ENCODE measurements around the gene ATG4B. TPM values are rescaled to one million over a fixed set of nuclear protein-coding genes. Genes with fewer than 3 reads are reported as not detected.

ATG4B gene
- total RNA-seq, 1 donor from 2014 or later = 101 TPM

- DNase-seq (no peak), ATAC-seq (ENCODE audit: low read depth) (no peak)
- ChIA-PET POLR2A (interaction anchor here (0.8 kb wide), 1 partner anchor 19 kb away, joined by 3 read pairs; no protein-coding TSS in a partner anchor), CTCF (no interaction called here)
- Mint-ChIP-seq H3K4me3 (no peak overlapping the region), H3K4me1 (no peaks in the 10 kb centered on the region), H3K27me3 (no peaks in the 10 kb centered on the region), H3K36me3 (ENCODE audit: low read depth) (peaks cover 72% of the 10 kb centered on the region), H3K9me3 (no peaks in the 10 kb centered on the region), H3K27ac (no peak overlapping the region)
- intact Hi-C loops (cut with micrococcal nuclease) = no loop called here
- no peak for TF ChIP-seq CTCF (IDR thresholded peaks at IDR 0.05)
Measured at GRCh38 chr2:241720560-241720959, 83.1 kb downstream of the ATG4B start.

GRCh38 chr2:241721852-241722251 lies 84.4 kb downstream of the ATG4B start:
- H3K4me1 Mint-ChIP-seq = no peaks in the 10 kb centered on the region
- TF ChIP-seq CTCF (IDR thresholded peaks at IDR 0.05) = no peak
- no peak for ATAC-seq (ENCODE audit: low read depth)
- H3K4me3 Mint-ChIP-seq = no peak overlapping the region
- DNase-seq = no peak
- intact Hi-C loops (cut with micrococcal nuclease) = no loop called here
- peaks cover 62% of the 10 kb centered on the region for H3K36me3 Mint-ChIP-seq (ENCODE audit: low read depth)
- ChIA-PET POLR2A (interaction anchor here (1.0 kb wide), 1 partner anchor 10 kb away, joined by 8 read pairs; no protein-coding TSS in a partner anchor), CTCF (no interaction called here)
- no peaks in the 10 kb centered on the region for H3K27me3 Mint-ChIP-seq
- H3K27ac Mint-ChIP-seq = no peak overlapping the region
- no peaks in the 10 kb centered on the region for H3K9me3 Mint-ChIP-seq

DNA sequence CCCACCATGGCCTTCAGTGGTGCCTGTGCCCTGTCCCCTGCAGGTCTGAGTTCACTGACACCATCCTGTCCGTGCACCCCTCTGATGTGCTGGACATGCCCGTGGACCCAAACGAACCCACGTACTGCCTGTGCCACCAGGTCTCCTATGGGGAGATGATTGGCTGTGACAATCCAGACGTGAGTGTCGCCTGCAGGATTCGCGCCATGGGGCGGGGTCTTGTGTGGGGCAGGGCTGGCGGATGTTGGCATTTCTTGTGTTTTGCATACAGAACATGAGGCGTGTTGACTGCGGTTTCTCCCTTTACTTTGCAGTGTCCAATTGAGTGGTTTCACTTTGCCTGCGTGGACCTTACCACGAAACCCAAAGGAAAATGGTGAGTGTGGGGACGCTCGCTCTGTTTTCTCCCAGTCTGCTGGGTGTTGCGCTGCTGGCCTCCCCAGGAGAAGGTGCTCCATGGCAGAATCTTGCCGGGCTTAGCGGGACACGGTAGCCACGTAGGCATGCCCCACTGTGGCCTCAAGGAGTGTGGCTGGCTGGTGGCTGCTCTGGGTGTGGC lies 85.5 kb downstream of the ATG4B start:
- intact Hi-C loops (cut with micrococcal nuclease) = no loop called here
- Mint-ChIP-seq H3K27ac (no peak overlapping the region), H3K9me3 (no peaks in the 10 kb centered on the region), H3K36me3 (ENCODE audit: low read depth) (peaks cover 56% of the 10 kb centered on the region), H3K27me3 (no peaks in the 10 kb centered on the region), H3K4me1 (no peaks in the 10 kb centered on the region), H3K4me3 (no peak overlapping the region)
- POLR2A ChIA-PET = interaction anchor here (1.1 kb wide), 1 partner anchor 11 kb away, joined by 3 read pairs; the partner anchor contains the start of gene D2HGDH
- ATAC-seq (ENCODE audit: low read depth) (no peak), DNase-seq (no peak)
- CTCF ChIA-PET = interaction anchor here (1.0 kb wide), 1 partner anchor 10 kb away, joined by 3 read pairs; no protein-coding TSS in a partner anchor
- TF ChIP-seq CTCF (IDR thresholded peaks at IDR 0.05) = no peak

Other genes with a start within 250 kb of the ATG4B start
- gene STK25, start 129.1 kb upstream of the ATG4B start, total RNA-seq = 123 and 151 TPM in 2 replicates
- 0.10 TPM in 1 of 2 replicates, not detected in the other for gene BOK, start 78.9 kb upstream of the ATG4B start, total RNA-seq
- 23.7 and 26.7 TPM in 2 replicates for gene THAP4, start 535 bp upstream of the ATG4B start, total RNA-seq
- gene DTYMK, start 49.1 kb downstream of the ATG4B start, total RNA-seq = 29.2 and 34.7 TPM in 2 replicates
- gene ING5, start 64.3 kb downstream of the ATG4B start, total RNA-seq = 49.3 and 61.1 TPM in 2 replicates
- gene D2HGDH, start 96.9 kb downstream of the ATG4B start, total RNA-seq = 37.7 and 55.4 TPM in 2 replicates
- gene GAL3ST2, start 139.1 kb downstream of the ATG4B start, total RNA-seq = 0.15 TPM in 1 of 2 replicates, not detected in the other
- gene NEU4, start 171.5 kb downstream of the ATG4B start, total RNA-seq = 0.10 and 0.31 TPM in 2 replicates
- gene PDCD1, start 221.2 kb downstream of the ATG4B start, total RNA-seq = 2.6 and 3.5 TPM in 2 replicates
- gene RTP5, start 232.0 kb downstream of the ATG4B start, total RNA-seq = 0.12 TPM in 1 of 2 replicates, not detected in the other